Pulmonary artery endothelial cell (primary cell): ENCODE results near the gene DTNB. TPM values are rescaled to one million over a fixed set of nuclear protein-coding genes. Genes with fewer than 3 reads are reported as not detected.
"Not testable (repeated sequence)": the region's sequence is repeated elsewhere in the genome, so short reads cannot be mapped to it uniquely, and the experiment has no call there.

Source experiments
- DNase-seq: peaks from one replicate; pipeline ENCODE4 v3.0.0-alpha.2; 2011; ENCODE audit warnings: low read depth, low spot score
- total RNA-seq: library from RNA; depleted of rRNA; stranded (reverse); fragments of >200 nt; gene quantifications from 2 replicates; pipeline ENCODE4 v1.2.3, GENCODE V29; 2014

Gene DTNB
- total RNA-seq, 1 donor from 2014 or later: 7.3 TPM

GRCh38 chr2:25590921-25591505, 82.4 kb downstream of the DTNB start:
- no peak for DNase-seq

DNA sequence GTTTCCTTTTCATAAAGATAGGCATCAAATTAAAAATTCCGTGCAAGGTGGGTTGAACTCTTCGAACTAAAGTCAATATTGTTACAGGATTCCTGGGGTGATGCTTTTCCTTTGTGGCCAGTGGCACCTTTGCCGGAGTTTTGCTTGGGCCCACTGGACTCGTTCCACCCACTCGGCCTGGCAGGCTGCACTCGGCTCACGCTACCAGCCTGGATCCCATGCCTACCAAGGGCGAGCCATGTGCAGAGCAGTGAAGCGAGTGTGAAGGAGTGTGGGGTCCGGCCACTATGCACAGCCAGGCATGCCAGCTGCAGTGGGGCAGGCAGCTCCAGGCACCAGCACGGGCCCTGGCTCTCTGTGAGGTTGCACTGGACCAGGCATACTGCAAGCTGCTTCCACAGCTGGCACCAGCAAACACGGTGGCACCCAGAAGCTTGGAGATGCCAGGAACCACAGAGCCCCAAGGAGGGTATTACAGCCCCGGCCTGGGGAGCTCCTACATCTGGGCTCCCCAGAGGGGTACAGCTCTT, 83.6 kb downstream of the DTNB start:
- DNase-seq: no peak

DNA sequence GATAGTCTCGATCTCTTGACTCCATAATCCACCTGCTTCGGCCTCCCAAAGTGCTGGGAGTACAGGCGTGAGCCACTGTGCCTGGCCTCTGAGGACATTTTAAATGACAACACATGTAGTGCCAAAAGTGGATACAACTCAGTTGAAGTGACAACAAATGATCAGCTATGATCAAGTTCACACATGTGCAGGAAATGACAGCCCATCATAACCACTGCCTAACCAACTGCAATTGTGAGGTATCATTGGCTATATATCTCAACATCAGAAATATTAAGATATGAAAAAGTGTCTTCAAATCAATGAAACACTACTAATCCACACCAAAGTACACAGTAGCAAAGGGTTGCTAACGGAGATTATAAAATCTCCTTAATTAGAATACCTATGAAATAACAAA, 84.8 kb downstream of the DTNB start:
- no peak for DNase-seq

DNA sequence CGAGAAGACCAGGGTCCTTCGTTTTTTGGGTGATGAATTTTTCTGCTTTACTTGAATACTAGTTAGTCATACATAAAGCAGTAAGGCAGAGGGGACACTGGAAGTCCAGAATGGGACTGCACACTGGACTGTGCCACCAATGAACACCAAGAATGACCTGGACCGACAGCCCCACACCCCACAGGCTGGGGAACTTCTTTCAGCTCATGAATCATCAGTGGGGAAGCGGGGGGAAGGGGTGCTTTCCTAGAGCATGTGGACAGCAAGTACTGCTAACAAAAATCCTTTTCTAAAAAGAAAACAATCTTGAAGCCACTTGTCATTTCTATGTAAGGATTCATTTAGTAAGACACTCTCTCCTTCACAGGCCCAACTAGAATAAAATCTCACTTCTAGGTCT, 86.0 kb downstream of the DTNB start:
- no peak for DNase-seq

DNA sequence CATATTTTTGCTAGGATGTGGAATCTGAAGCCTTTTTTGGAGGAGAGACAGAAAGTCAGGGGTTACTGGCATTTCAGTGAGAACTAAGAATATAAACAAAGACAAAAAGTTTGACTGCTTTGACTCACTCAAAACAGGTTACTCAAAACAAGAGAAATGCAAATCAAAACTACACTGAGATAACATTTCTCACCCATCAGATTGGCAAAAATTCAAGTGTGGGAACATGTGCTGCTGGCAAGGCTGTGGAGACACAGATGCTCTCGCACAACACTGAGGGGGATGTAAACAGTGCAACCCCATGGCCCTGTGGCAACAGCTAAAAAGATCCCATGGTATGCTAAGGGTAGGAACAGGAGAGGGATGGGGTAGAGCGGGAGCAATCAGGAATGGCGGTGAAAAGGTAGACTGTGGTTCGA, 86.6 kb downstream of the DTNB start:
- DNase-seq: no peak

DNA sequence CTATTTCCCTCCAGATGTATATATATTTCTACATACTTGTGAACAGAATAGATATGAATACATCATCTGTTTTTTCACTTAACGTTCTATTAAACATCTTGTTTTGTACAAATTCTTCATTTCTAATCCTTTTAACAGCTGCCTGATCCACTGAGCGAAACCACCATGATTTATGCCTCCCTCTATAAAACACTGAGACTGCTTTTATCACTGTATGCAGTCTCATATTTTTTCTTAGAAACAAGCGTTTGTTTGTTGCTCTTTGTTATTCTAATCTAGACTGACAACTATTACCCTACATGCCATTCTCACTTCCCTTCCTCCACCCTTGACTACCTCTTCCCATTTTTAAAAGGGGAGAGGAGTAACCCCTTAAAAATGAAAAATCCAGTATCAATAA, 88.2 kb downstream of the DTNB start:
- DNase-seq: no peak

- DNase-seq: no peak
These were observed 91.1 kb downstream of the DTNB start for GRCh38 chr2:25582077-25582830.

DNA sequence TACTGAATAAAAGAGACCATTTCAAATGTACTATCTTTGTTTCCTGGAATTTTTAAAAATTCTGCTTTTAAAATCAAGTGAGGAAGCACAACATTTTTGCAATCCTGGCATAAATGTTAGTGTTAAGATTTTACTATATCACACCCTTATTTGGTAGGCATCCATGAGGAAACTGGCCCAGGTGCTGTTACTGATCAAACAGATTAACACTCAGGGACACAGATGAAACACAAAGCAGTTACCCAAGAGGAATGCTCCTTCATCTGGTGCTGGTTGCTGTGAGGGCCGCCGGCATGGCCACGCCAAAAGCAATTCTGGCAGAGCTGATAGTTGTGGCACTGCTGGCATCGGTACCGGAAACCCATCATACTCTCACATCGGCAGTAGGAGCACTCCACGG, 96.8 kb downstream of the DTNB start:
- DNase-seq: no peak

- DNase-seq: no peak
These were observed 100.7 kb downstream of the DTNB start for GRCh38 chr2:25572638-25573037.

GRCh38 chr2:25570161-25570845, 103.1 kb downstream of the DTNB start:
- peak; percentile 62 for DNase-seq

- no peak for DNase-seq
These were observed 106.0 kb downstream of the DTNB start for GRCh38 chr2:25567406-25567805.

DNA sequence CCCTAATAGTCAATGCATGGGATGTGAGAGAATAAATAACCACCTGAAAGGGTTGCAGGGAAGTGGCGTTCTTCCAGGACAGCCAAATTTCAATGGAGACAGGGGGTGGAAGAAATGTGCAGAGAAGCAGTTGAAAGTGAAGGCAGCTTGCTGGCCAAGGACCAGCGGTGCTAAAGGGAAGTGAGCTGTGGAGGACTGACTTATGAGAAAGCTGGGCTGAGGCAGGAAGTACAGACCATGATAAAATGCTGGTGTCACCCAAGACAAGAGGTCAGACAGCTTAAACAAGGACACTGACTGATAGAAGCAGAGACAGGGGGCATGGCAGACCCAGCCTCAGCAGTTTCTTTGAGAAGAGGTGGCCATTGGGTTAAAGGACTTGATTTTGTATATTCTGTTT, 106.7 kb downstream of the DTNB start:
- DNase-seq: no peak

- DNase-seq: no peak
These were observed 107.3 kb downstream of the DTNB start for GRCh38 chr2:25566094-25566493.

DNA sequence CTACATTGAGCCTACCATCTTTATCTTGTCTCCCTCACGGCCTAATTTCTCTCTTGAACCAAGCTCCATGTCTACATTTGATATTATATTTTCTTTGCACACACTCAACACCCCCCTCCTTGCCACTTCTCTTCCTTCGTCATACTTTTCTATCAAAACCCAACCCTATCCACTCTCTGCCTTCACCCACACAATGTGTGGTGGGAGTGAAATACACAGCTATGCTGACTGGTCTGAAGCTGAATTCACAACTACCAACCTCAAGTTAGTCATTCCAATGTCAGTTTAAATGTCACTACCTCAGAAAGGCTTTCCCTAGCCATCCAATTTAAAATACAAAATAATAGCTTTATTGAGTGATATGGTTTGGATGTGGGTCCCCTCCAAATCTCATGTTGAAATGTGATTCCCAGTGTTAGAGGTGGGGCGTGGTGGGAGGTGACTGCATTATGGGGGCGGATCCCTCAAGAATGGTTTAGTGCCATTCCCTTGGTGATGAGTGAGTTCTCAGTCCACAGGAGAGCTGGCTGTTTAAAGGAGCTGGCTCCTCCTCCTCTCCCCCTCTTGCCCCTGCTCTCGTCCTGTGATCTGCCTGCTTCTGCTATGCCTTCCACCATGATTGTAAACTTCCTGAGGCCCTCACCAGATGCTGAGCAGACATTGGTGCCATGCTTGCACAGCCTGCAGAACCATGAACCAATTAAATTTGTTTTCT, 112.1 kb downstream of the DTNB start:
- DNase-seq: no peak

- DNase-seq: no peak
These were observed 114.2 kb downstream of the DTNB start for GRCh38 chr2:25559148-25559547.

DNA sequence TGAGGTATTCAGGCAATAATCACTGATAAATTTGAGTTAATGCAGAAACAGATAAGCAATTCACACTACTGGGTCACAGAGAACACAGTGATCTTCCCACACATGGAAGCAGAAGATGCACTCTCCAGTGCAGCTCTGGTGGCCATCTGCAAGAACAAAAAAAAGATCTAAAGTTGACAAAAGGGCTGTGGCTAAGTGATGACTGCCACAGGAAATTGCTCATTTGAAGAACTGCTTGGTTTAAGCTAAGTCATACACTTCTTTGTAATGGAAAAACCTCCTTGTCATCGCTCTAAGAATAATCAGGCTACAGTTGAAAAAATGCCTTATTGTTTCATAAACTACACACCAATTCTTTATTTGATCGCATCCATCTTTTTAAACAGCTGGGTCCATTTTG, 115.1 kb downstream of the DTNB start:
- peak; percentile 69 for DNase-seq

- no peak for DNase-seq
These were observed 116.0 kb downstream of the DTNB start for GRCh38 chr2:25557179-25558036.

GRCh38 chr2:25552318-25552717, 121.1 kb downstream of the DTNB start:
- DNase-seq: no peak

GRCh38 chr2:25551316-25551715, 122.1 kb downstream of the DTNB start:
- DNase-seq: no peak

DNA sequence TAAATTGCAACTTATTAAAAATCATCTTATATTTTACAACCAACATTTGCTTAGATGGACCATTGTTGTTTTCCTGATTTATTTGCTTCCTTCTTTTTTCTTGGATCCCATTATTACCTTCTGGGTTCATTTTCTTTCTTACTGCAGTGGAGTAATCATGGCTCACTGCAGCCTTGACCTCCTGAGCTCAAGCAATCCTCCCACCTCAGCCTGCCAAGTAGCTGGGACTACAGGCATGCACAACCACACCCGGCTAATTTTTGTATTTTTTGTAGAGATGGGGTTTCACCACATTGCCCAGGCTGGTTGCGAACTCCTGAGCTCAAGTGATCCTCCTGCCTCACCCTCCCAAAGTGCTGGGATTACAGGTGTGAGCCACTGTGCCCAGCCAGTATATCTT, 123.8 kb downstream of the DTNB start:
- DNase-seq: not testable (repeated sequence)

DNA sequence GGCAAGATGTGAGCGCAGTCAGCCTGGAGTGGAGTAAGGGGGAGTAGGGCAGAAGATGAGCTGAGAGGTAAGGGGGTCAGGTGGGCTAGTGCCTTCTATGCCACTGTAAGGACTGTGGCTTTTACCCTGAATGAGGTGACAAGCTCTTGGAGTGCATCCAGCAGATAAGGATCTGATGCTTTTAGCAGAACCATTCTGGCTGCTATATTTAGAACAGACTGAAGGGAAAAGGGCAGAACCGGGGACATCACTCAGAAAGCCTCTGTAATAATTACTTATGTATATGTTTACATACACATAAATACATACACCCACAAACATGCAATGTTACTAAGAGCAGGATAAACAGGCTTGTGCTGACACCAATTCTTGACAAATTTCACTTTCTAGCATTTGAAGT, 124.8 kb downstream of the DTNB start:
- no peak for DNase-seq
